GM13976 (cell line): ENCODE measurements around the gene SUCLG1.

ENCODE experiments used
- DNase-seq: peaks from one replicate; pipeline ENCODE4 v3.0.0; 2012; ENCODE audit warnings: low spot score
- CTCF ChIP-seq: IDR thresholded peaks from 2 replicates; pipeline ENCODE4 v1.5.1; 2012; ENCODE audit warnings: borderline replicate concordance, mild to moderate bottlenecking; ENCODE audit not compliant: insufficient read depth; ENCODE audit errors: extremely low read depth, missing control alignments, control extremely low read depth
- in situ Hi-C: fragments of 300-500 bp; cut with MboI; formaldehyde crosslinking; loops from one replicate; pipeline ENCODE4 v1.12.0; 2022; ENCODE audit warnings: low sequenced_read_pairs, mixed read lengths, inconsistent platforms; ENCODE audit not compliant: unreplicated experiment

Gene SUCLG1

GRCh38 chr2:84373866-84374265 is 85.2 kb downstream of the SUCLG1 start:
- in situ Hi-C loops = no loop called here
- no peak for TF ChIP-seq CTCF
- DNase-seq = no peak
